HT-29 (cell line): ENCODE measurements around the gene UBTD1. TPM values are rescaled to one million over a fixed set of nuclear protein-coding genes. Genes with fewer than 3 reads are reported as not detected.
"Not testable (repeated sequence)": the region's sequence is repeated elsewhere in the genome, so short reads cannot be mapped to it uniquely, and the experiment has no call there.

Experiments used
- DNase-seq: peaks from one replicate; pipeline ENCODE4 v3.0.0-alpha.2; 2015; ENCODE audit warnings: low spot score
- total RNA-seq: library from RNA; depleted of rRNA; stranded (reverse); fragments of >200 nt; shearing (Covaris generic); gene quantifications from 2 replicates; pipeline ENCODE4 v1.2.3, GENCODE V29; 2014; rRNA removed

Gene UBTD1, protein sequence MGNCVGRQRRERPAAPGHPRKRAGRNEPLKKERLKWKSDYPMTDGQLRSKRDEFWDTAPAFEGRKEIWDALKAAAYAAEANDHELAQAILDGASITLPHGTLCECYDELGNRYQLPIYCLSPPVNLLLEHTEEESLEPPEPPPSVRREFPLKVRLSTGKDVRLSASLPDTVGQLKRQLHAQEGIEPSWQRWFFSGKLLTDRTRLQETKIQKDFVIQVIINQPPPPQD
- total RNA-seq, result 21.2 and 23.5 TPM in 2 replicates

DNA sequence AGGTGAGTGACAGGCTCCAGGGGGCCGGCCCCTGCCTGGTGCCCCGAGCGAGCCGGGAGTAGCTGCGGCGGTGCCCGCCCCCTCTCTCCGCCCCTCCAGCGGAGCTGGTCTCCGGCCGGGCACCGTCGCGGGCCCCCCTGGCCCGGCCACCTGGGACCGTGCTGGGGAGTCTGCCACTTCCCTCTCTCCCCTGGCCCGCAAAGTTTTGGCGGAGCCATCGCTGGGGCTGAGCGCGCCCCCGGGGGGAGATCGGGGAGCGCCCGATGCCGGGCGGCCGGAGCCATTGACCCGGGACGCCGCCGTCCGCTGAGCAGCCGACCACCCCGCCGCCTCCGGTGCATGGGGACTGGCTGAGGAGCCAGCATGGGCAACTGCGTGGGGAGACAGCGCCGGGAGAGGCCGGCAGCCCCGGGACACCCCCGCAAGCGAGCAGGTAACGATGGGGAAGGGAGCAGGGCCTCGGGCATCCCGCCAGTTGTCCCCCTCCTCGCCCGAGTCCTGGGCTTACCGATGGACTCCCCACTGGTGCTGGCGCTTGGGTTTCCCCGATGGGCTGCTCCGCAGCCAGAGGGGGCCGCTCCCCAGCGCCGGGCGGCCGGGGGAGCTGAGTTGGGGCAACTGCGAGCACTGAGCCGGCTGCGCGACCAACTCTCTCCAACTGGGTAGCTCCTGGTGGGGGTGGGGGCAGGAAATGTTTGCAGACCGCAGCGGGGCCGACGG is at the start of gene UBTD1:
Gene UBTD1, plus strand, starts transcription at position 84 of the 720 bp plus-strand sequence. Its CDS starts 280 bp downstream, at position 364.
- DNase-seq, result peak; percentile 27

DNA sequence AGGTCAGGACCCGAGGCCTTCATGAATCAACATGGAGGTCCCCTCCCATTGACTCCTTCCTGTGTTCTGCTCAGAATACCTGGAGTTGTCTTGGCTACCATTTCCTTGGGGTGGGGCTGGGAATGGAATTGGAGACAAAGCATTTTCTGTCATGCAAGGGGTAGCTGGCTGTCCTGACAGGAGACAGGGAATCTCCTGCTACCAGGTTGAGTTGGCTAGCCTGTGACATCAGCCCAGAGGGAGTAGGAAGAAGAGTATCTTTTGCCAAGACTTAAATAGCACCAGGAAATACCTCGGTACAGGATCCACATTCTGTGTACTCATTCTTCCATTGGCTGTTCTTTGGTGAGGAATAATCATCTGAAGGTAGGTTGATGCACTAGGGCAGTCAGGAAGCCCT is 47.9 kb upstream of the UBTD1 start:
- no peak for DNase-seq

GRCh38 chr10:97451605-97452004 is 47.1 kb upstream of the UBTD1 start:
- no peak for DNase-seq

GRCh38 chr10:97452352-97452751 is 46.4 kb upstream of the UBTD1 start:
- DNase-seq, result no peak

DNA sequence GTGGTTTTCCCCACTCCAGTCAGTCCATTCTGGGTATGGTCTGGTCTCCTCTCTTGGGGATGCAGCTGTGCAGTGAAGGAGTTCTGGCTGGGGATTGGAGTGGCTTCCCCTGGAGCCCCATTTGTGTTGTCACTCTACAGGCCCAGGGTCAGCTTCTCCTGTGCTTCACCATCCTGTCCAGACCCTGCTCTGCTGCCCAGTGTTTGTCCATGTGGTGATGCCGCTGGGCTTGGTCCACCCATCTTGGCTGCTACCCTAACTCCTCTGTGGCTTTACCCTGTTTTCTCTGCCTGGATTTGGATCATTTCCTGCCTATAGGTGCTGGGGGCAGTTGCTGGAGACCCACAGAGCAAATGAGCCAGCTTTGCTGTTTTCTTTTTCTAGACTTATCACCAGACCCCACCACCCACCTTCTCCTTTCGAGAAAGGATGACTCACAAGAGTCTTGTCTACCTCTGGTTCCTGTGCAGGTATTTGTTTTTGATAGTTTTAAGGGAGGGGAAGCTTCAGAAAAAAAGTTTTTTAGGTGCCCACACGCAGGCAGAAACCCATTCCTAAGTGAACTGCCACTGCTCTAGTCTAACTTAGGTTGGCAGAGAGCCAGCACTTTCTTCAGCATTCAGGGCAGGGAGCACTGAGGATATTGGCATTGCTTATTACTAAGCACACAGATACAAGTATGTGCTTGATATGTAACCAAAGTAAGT is 44.2 kb upstream of the UBTD1 start:
- DNase-seq, result peak; percentile 24

- no peak for DNase-seq
Observed at GRCh38 chr10:97456034-97456685, 42.6 kb upstream of the UBTD1 start.

DNA sequence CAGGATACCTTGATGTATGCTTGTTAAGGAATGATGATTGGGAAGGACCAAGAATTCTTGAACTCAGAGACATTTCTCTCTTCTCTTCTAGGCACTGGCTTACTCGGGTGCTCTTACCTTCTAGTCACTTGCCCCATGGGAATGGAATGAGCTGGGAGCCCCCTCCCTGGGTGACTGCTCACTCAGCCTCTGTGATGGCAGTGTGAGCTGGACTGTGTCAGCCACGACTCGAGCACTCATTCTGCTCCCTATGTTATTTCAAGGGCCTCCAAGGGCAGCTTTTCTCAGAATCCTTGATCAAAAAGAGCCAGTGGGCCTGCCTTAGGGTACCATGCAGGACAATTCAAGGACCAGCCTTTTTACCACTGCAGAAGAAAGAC is 42.0 kb upstream of the UBTD1 start:
- no peak for DNase-seq

DNA sequence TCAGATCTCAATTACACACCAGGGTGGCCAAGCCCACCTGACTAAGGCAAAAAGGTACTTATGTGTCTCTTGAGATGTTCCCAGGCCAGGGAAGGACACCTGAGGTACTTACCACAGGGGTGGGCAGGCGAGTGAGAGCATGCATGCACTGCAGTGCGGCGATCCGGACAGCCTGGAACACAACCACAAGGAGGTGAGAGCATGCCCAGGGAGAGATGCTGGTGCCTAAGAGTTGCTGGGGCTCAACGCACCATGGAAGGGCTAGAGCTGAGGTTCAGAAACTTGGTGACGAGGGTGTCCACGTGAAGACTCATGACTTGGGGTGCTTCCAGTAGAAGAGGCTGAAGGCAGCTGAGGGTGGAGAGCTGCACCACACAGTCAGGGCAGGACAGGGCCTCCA is 39.6 kb upstream of the UBTD1 start:
- no peak for DNase-seq

- no peak for DNase-seq
Observed at GRCh38 chr10:97459933-97460332, 38.8 kb upstream of the UBTD1 start.

GRCh38 chr10:97462309-97462708 is 36.4 kb upstream of the UBTD1 start:
- DNase-seq, result no peak

GRCh38 chr10:97463363-97464132 is 35.2 kb upstream of the UBTD1 start:
- peak; percentile 78 for DNase-seq

DNA sequence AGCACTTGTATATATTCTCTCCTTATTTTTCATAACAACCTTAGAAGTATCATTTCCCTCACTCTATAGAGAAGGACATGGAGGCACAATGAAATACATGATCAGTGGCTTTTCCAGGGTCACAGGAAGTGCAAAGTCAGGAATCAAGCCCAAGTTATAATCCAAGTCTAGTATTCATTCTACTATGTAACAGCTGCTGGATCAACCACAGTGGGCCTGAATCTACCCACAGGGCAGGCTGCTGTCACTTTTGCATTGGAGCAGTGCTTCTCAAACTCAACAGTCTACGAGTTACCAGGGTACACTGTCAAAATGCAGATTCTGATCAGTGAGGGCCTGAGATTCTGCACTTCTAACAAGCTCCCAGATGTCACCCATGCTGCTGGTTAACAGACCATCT is 34.5 kb upstream of the UBTD1 start:
- no peak for DNase-seq

GRCh38 chr10:97465982-97466381 is 32.7 kb upstream of the UBTD1 start:
- DNase-seq, result no peak

DNA sequence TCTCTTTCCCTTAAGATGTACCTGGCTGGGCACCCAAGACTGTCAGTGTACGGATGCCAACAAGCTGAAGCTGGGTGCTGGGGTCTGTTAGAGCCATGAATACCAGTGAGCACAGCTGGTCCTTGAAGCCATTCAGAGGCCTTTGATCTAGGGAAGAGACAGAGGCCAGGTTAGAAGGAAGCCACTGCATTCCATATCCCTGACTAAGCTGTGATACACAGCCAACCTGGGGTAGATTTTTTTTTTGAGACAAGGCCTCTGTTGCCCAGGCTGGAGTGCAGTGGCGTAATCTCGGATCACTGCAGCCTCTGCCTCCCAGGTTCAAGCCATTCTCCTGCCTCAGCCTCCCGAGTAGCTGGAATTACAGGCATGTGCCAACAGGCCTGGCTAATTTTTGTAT is 32.0 kb upstream of the UBTD1 start:
- no peak for DNase-seq

DNA sequence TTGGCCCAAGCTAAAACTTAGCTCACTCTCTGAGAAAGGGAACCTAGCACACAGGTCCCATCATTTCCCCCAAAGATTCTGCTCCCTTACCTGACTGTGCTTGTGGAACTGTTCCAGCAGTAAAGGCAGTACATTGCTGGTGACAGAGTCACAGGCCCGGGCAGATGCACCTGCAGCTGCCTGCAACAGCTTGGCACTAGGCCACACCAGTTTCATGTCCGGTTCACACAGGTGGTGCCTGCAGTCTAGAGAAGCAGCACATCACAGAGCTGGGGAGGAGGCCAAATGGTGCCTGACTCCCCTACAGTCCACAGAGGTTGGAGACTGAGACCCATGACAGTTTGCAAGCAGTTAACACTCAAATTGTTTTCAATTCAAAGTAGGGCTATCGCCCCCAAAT is 30.6 kb upstream of the UBTD1 start:
- DNase-seq, result no peak

DNA sequence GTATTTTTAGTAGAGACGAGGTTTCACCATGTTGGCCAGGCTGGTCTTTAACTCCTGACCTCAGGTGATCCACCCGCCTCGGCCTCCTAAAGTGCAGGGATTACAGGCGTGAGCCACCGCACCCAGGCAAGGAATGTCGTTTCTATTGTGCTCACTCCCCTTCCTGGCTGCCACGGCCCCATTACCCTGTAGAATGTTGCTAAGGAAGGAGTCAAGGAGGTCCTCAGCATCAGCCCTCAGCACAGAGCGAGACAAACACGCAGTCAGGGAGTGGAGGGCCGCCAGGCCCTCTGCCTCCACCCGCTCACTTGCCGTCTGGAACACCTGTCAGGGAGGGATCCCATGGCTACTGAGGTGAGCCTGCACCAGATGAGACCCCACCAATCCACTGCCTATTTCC is 29.9 kb upstream of the UBTD1 start:
- DNase-seq, result not testable (repeated sequence)

GRCh38 chr10:97474918-97475317 is 23.8 kb upstream of the UBTD1 start:
- DNase-seq, result no peak

DNA sequence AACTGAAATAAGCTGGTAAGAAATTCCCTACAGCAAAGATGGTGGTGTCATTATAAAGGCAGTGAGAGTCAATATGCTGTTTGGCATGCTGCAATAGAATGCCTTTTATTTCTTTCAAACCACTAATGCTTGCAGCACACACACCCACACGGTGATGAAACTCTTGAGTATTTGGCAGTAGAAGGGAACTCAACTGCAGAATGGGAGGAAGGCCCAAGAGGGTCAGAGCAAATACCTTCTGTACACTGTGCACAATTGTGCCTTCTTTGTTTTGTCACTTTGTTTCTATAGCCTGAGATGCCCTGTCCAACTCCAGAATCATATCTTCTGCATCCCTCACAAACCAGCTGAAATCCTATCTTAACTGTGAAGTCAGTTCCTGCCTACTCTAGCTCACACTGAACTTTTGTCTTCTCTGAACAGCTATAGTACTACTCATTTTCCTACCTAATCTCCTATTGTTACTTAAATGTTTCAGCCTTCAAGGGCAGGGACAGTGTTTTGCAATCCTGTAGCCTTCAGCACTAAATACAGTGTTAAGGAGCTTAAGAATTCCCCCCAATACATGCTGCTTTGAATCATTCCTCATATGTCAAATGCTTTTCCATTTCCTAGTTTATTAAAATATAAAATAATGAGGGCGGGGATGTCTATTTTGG is 22.7 kb upstream of the UBTD1 start:
- no peak for DNase-seq

- not testable (repeated sequence) for DNase-seq
Observed at GRCh38 chr10:97479410-97479809, 19.3 kb upstream of the UBTD1 start.

- no peak for DNase-seq
Observed at GRCh38 chr10:97479939-97480338, 18.8 kb upstream of the UBTD1 start.

GRCh38 chr10:97481071-97481470 is 17.7 kb upstream of the UBTD1 start:
- no peak for DNase-seq
